ENCODE data around the gene PVALB. TPM values are rescaled to one million over a fixed set of nuclear protein-coding genes. Genes with fewer than 3 reads are reported as not detected.
"Not testable (repeated sequence)": the region's sequence is repeated elsewhere in the genome, so short reads cannot be mapped to it uniquely, and the experiment has no call there.

The PVALB gene
- total RNA-seq, 1 donor from 2014 or later = not detected

DNA sequence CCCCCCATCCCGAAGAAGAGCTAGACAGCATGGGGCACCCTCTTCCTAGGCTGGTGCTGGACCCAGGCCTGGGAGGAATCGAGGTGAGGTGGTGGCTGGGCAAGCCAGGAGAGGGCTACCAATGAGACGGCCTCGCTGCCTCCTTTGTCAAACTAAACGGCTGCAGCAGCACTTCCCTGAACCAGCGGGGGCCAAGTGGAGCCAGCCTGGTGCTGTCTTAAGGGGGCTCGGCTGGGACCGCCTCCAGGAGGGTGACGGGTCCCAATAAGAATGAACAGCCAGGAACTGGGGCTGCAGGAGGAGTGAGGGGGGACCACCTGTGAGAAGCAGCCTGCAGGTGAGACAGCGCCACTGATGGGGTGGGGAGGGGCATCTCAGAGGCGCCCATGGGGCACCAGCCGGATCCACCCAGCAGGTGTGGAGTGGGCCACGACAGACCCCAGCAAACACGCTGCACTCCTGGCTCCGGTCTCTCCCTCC is 58.0 kb downstream of the PVALB start:
- Mint-ChIP-seq H3K9me3 (ENCODE audit: unreplicated experiment) (no peaks in the 10 kb centered on the region), H3K27me3 (ENCODE audit: unreplicated experiment) (peaks cover 5% of the 10 kb centered on the region), H3K4me1 (ENCODE audit: unreplicated experiment) (no peaks in the 10 kb centered on the region), H3K4me3 (ENCODE audit: unreplicated experiment) (no peak overlapping the region), H3K27ac (ENCODE audit: unreplicated experiment) (no peak overlapping the region), H3K36me3 (ENCODE audit: unreplicated experiment) (no peaks in the 10 kb centered on the region)
- DNase-seq (ENCODE audit: extremely low spot score, unreplicated experiment) = peak; percentile 83
- TF ChIP-seq, protein P1, sequence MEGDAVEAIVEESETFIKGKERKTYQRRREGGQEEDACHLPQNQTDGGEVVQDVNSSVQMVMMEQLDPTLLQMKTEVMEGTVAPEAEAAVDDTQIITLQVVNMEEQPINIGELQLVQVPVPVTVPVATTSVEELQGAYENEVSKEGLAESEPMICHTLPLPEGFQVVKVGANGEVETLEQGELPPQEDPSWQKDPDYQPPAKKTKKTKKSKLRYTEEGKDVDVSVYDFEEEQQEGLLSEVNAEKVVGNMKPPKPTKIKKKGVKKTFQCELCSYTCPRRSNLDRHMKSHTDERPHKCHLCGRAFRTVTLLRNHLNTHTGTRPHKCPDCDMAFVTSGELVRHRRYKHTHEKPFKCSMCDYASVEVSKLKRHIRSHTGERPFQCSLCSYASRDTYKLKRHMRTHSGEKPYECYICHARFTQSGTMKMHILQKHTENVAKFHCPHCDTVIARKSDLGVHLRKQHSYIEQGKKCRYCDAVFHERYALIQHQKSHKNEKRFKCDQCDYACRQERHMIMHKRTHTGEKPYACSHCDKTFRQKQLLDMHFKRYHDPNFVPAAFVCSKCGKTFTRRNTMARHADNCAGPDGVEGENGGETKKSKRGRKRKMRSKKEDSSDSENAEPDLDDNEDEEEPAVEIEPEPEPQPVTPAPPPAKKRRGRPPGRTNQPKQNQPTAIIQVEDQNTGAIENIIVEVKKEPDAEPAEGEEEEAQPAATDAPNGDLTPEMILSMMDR (IDR thresholded peaks at IDR 0.05) = no peak

DNA sequence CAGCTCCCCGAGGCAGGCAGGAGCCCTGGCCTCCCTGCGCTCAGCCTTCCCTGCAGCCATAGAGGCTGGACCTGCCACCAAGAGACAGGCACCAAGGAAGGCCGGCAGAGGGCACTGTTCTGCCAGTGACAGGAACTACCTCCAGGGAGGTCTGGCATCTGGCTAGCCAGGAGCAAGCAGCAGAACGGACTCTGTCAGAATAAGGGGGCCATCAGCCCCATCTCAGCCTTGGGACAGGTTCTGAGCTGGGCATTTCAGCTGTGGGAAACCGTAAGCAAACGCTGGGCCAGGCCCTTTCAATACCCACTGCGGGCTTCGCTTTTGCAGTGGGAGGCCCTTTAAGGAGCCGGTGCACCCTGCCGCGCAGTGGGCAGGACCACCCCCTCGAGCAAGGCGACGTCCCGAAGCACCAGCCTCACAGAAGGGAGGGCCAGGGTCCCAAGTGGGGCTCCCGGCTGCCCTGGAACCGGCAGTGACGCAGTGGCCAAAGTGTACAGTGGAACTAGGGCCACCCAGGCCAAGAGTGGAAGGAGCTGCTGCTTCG is 59.1 kb downstream of the PVALB start:
- Mint-ChIP-seq H3K9me3 (ENCODE audit: unreplicated experiment) (no peaks in the 10 kb centered on the region), H3K36me3 (ENCODE audit: unreplicated experiment) (no peaks in the 10 kb centered on the region), H3K4me1 (ENCODE audit: unreplicated experiment) (no peaks in the 10 kb centered on the region), H3K27ac (ENCODE audit: unreplicated experiment) (no peak overlapping the region), H3K27me3 (ENCODE audit: unreplicated experiment) (peaks cover 14% of the 10 kb centered on the region), H3K4me3 (ENCODE audit: unreplicated experiment) (no peak overlapping the region)
- DNase-seq (ENCODE audit: extremely low spot score, unreplicated experiment) = peak; percentile 88
- TF ChIP-seq, protein P1 (IDR thresholded peaks at IDR 0.05) = peak; percentile 77

DNA sequence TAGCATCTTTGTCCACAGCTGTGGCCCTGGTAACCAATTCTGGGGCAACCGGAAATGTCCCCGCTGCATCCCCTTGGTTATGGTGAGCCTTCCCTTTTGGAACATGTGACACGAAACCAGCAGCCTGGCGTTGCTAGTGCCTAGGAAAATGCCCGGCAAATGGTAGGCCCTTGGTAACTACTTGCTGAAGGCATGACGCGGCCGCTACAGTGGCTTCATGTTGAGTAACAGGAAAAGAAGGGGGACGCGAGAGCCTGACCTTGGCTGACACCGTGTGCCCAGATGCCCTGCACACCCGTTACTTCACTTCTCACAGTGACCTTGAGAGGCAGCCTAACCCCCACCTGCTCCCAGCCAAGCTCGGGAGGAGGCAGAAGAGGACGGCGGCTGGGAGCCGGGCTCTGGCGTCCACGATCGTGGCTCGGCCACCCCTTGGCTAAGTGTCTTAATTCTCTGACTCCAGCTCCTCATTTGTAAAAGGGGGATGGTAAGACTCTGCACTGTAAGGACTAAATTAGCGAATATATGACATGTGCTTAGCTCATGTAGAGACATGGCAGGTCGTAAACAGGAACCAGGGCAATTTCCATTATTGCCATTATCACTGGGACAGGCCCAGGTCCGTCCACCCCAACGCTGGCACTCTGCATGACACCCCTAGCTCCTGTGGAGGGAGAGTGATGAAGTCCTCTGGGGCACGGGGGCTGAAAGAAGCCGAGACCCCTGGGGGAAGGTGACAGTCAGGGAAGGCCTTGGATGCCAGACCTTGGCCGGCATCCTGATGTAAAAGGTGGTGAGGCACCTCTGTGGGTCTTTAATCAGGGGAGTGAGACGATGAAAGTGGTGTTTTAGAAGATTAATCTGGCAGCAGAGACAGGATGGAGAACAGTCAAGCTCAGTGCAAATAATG is 59.8 kb downstream of the PVALB start:
- Mint-ChIP-seq H3K4me1 (ENCODE audit: unreplicated experiment) (no peaks in the 10 kb centered on the region), H3K27me3 (ENCODE audit: unreplicated experiment) (peaks cover 20% of the 10 kb centered on the region), H3K4me3 (ENCODE audit: unreplicated experiment) (no peak overlapping the region), H3K27ac (ENCODE audit: unreplicated experiment) (no peak overlapping the region), H3K36me3 (ENCODE audit: unreplicated experiment) (no peaks in the 10 kb centered on the region), H3K9me3 (ENCODE audit: unreplicated experiment) (no peaks in the 10 kb centered on the region)
- DNase-seq (ENCODE audit: extremely low spot score, unreplicated experiment) = peak; percentile 78
- TF ChIP-seq, protein P1 (IDR thresholded peaks at IDR 0.05) = no peak

DNA sequence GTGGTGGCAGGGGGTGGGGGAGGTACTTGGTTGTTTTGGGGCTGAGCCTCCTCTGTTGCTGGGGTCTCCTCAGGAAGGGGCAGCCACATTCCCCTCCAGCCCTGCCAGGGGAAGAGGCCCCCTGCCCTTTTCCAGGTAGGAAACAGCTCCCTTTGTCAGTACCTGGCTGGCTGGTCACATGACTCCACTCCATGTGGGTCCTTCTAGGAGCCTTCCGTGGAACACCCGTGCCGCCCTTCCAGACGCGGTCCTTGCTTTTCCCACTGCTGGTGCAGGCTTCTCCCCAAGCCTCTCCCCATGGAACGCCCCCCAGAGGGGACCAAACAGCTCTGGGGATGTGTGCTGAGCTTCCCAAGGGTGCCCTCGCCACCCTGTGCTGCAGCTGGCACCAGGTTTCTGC is 60.8 kb downstream of the PVALB start:
- TF ChIP-seq, protein P1 (IDR thresholded peaks at IDR 0.05) = no peak
- no peak overlapping the region for H3K27ac Mint-ChIP-seq (ENCODE audit: unreplicated experiment)
- no peak overlapping the region for H3K4me3 Mint-ChIP-seq (ENCODE audit: unreplicated experiment)
- H3K36me3 Mint-ChIP-seq (ENCODE audit: unreplicated experiment) = no peaks in the 10 kb centered on the region
- DNase-seq (ENCODE audit: extremely low spot score, unreplicated experiment) = no peak
- H3K9me3 Mint-ChIP-seq (ENCODE audit: unreplicated experiment) = no peaks in the 10 kb centered on the region
- H3K4me1 Mint-ChIP-seq (ENCODE audit: unreplicated experiment) = no peaks in the 10 kb centered on the region
- peaks cover 23% of the 10 kb centered on the region for H3K27me3 Mint-ChIP-seq (ENCODE audit: unreplicated experiment)

DNA sequence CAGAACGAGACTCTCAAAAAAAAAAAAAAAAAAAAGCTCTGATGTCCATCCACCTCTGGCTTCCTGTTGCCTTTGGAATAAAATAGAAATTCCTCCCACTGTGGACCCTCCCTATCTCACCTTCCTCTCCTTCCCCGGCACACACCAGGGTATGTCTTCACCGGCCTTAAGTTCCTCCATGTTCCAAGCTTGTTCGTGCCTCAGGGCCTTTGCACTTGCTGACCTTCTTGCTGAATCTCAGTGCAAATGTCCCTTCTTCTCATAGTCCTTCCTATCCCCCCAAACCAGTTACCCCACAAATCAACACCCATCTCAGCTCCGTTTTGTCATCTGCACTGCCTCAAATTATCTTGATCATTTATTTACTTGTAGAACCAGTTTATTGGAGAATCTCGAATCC is 61.5 kb downstream of the PVALB start:
- Mint-ChIP-seq H3K4me1 (ENCODE audit: unreplicated experiment) (no peaks in the 10 kb centered on the region), H3K36me3 (ENCODE audit: unreplicated experiment) (no peaks in the 10 kb centered on the region), H3K27ac (ENCODE audit: unreplicated experiment) (no peak overlapping the region), H3K4me3 (ENCODE audit: unreplicated experiment) (no peak overlapping the region), H3K27me3 (ENCODE audit: unreplicated experiment) (peaks cover 23% of the 10 kb centered on the region), H3K9me3 (ENCODE audit: unreplicated experiment) (no peaks in the 10 kb centered on the region)
- TF ChIP-seq, protein P1 (IDR thresholded peaks at IDR 0.05) = no peak
- DNase-seq (ENCODE audit: extremely low spot score, unreplicated experiment) = peak; percentile 7

DNA sequence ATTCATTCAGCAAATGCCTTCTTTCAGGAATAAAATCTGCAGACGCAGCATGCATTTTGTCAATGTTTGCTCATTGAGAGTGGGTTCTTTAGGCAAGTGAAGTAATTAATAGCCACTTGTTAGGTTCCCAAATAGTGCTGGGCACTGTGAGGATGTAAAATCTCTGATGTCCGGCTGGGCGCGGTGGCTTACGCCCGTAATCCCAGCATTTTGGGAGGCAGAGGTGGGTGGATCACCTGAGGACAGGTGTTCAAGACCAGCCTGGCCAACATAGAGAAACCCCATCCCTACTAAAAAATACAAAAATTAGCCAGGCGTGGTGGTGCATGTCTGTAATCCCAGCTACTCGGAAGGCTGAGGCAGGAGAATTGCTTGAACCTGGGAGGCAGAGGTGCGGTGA is 62.0 kb downstream of the PVALB start:
- H3K9me3 Mint-ChIP-seq (ENCODE audit: unreplicated experiment); H3K27ac Mint-ChIP-seq (ENCODE audit: unreplicated experiment); H3K36me3 Mint-ChIP-seq (ENCODE audit: unreplicated experiment); H3K4me3 Mint-ChIP-seq (ENCODE audit: unreplicated experiment); H3K4me1 Mint-ChIP-seq (ENCODE audit: unreplicated experiment): not testable (repeated sequence)
- peak; percentile 49 for DNase-seq (ENCODE audit: extremely low spot score, unreplicated experiment)
- H3K27me3 Mint-ChIP-seq (ENCODE audit: unreplicated experiment) = peaks cover 23% of the 10 kb centered on the region
